Mucosa of descending colon (tissue), 3 donors: Measurements from ENCODE around the gene SUOX. TPM values are rescaled to one million over a fixed set of nuclear protein-coding genes. Genes with fewer than 3 reads are reported as not detected.

Experiments used
- ATAC-seq: fragments of 200-7000 bp; cut with Tn5 transposase; one replicate; pipeline ENCODE4 v1.9.1; 2020; ENCODE audit warnings: mild to moderate bottlenecking, moderate library complexity
- DNase-seq, 3 donors: peaks; one replicate each; pipeline ENCODE4 v3.0.0-alpha.2; 2020
- H3K36me3 ChIP-seq: fragments of 200-600 bp; one replicate; pipeline ENCODE4 v1.8.0; 2021; ENCODE audit warnings: low read depth, mild to moderate bottlenecking
- H3K4me1 ChIP-seq: fragments of 200-600 bp; one replicate; pipeline ENCODE4 v1.8.0; 2021; ENCODE audit warnings: low read depth, mild to moderate bottlenecking
- H3K4me3 ChIP-seq: fragments of 200-600 bp; one replicate; pipeline ENCODE4 v1.8.0; 2021; ENCODE audit warnings: mild to moderate bottlenecking
- H3K9me3 ChIP-seq: fragments of 200-600 bp; one replicate; pipeline ENCODE4 v1.8.0; 2021; ENCODE audit warnings: mild to moderate bottlenecking
- CTCF ChIP-seq: fragments of 200-600 bp; IDR thresholded peaks from one replicate; pipeline ENCODE4 v1.8.0; 2022; ENCODE audit warnings: antibody characterized with exemption, mild to moderate bottlenecking
- intact Hi-C, 2 donors: fragments of 100-400 bp; cut with DNase I in 1 of 2; cut with micrococcal nuclease in 1 of 2; formaldehyde crosslinking; loops; one replicate each; pipeline versions ENCODE4 v1.11.0 to v1.11.1; 2022; cut with DNase I, micrococcal nuclease
- total RNA-seq, 3 donors: library from RNA; stranded (reverse); fragmentation: NEBNext Ultra II Directional in 2 of 3; extraction: Animal tissue kit (Norgen Biotek cat#: 25700) in 2 of 3; gene quantifications; one replicate each; pipeline versions ENCODE4 v1.2.1 to v1.2.4, GENCODE V29; 2021 to 2023
- donor health status: DM: no; HTN: no; CAD: no; lungs with moderate emphysema.
- donor health status: DM: no; HTN: no; CAD: no.
- donor health status: DM: no; HTN: yes; CAD: no.

SUOX gene
- total RNA-seq, 3 donors from 2014 or later = 29.2 to 32.0 (median 30.4) TPM

GRCh38 chr12:55963760-55964159, 33.3 kb upstream of the SUOX start:
- ATAC-seq (no peak), DNase-seq (no peak)
- Histone ChIP-seq H3K9me3 (no peaks in the 10 kb centered on the region), H3K4me3 (no peak overlapping the region), H3K4me1 (peaks cover 5% of the 10 kb centered on the region), H3K36me3 (no peaks in the 10 kb centered on the region)
- intact Hi-C loops = no loop called here
- TF ChIP-seq CTCF = no peak

GRCh38 chr12:55965240-55965639, 31.8 kb upstream of the SUOX start:
- no peak for DNase-seq
- H3K36me3 ChIP-seq = no peaks in the 10 kb centered on the region
- no peaks in the 10 kb centered on the region for H3K9me3 ChIP-seq
- TF ChIP-seq CTCF = no peak
- peaks cover 5% of the 10 kb centered on the region for H3K4me1 ChIP-seq
- no peak for ATAC-seq
- intact Hi-C loops = no loop called here
- H3K4me3 ChIP-seq = no peak overlapping the region

- TF ChIP-seq CTCF = no peak
- peaks cover 5% of the 10 kb centered on the region for H3K4me1 ChIP-seq
- H3K36me3 ChIP-seq = no peaks in the 10 kb centered on the region
- intact Hi-C loops = no loop called here
- DNase-seq (no peak), ATAC-seq (peak; percentile 24)
- H3K4me3 ChIP-seq = peak within 1 kb of the TSS; percentile 45
- H3K9me3 ChIP-seq = no peaks in the 10 kb centered on the region
These were observed 31.1 kb upstream of the SUOX start, which contains the start of gene PMEL for GRCh38 chr12:55965941-55966407. Gene PMEL (minus strand): TSS chr12:55966042. CDS start chr12:55966011, 31 bp downstream.

- H3K4me1 ChIP-seq = peaks cover 5% of the 10 kb centered on the region
- TF ChIP-seq CTCF = no peak
- no peaks in the 10 kb centered on the region for H3K36me3 ChIP-seq
- ATAC-seq (peak; percentile 99), DNase-seq (peak; percentile 95 to 98 (median 97))
- H3K9me3 ChIP-seq = no peaks in the 10 kb centered on the region
- intact Hi-C loops = no loop called here
- H3K4me3 ChIP-seq = peak within 1 kb of the TSS; percentile 45
These were observed 30.4 kb upstream of the SUOX start, which contains the start of gene CDK2 for GRCh38 chr12:55966408-55967281. Gene CDK2 (plus strand): TSS chr12:55966830. CDS start chr12:55967009, 179 bp downstream.

GRCh38 chr12:55969356-55969755, 27.7 kb upstream of the SUOX start:
- ATAC-seq (no peak), DNase-seq (no peak)
- intact Hi-C loops = no loop called here
- Histone ChIP-seq H3K9me3 (no peaks in the 10 kb centered on the region), H3K4me1 (peaks cover 9% of the 10 kb centered on the region), H3K36me3 (peaks cover 7% of the 10 kb centered on the region), H3K4me3 (no peak overlapping the region)
- TF ChIP-seq CTCF = no peak
